HG02798 (cell line): ENCODE measurements around the gene XPNPEP2.

Experiments
- ATAC-seq: cut with Tn5 transposase; IDR thresholded peaks from one replicate; pipeline ENCODE4 v1.9.1; 2021; ENCODE audit warnings: mild to moderate bottlenecking; ENCODE audit not compliant: unreplicated experiment, poor library complexity

The XPNPEP2 gene

DNA sequence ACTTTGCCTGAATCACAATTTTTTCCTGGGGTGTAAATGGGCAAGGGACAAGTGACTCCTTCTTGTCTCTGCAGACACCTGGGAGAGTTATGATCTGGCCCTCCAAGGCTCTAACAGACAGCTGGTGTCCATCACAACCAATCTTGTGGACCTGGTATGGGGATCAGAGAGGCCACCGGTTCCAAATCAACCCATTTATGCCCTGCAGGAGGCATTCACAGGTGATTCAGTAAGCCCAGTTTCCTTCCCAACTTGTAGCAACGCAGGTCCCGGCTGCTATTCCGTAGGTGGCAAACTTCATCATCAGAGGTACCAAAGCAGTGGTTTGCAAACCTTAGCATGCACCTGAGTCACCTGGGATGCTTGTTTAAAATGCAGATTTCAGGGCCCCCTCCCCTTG, 8.8 kb downstream of the XPNPEP2 start:
- no peak for ATAC-seq

DNA sequence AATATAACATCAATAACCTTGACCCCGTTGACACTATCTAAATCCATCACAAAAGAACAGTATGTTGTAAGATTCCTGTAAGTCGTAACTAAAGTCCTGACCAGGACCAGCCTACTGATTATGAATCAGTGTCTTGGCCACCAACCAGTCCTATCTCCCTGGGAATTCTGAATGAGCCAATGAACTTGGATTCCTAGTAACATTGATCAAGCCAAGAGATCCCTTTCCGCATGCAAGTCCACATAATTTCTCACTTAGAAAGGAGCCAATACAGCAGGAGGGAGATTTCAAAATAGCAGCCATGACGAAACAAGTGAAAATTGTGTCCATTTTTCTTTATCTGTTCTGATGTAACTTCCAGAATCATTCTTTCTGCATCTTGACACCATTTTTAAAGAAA, 9.5 kb downstream of the XPNPEP2 start:
- ATAC-seq = no peak

DNA sequence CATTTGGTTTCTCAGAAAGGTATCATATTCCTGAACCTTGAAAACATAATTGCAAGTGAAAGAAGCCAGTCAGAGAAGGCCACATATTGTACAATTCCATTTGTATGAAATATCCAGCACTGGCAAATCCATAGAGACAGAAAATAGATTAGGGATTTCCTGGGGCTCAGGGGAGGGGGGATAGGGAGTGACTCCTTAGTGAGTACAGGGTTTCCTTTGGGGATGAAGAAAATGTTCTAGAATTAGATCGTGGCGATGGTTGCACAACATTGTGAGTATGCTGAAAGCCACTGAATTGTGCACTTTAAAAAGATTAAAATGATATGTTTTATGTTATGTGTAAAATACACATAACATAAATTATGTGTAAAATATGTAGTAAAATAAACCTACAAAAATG, 10.3 kb downstream of the XPNPEP2 start:
- ATAC-seq = no peak

DNA sequence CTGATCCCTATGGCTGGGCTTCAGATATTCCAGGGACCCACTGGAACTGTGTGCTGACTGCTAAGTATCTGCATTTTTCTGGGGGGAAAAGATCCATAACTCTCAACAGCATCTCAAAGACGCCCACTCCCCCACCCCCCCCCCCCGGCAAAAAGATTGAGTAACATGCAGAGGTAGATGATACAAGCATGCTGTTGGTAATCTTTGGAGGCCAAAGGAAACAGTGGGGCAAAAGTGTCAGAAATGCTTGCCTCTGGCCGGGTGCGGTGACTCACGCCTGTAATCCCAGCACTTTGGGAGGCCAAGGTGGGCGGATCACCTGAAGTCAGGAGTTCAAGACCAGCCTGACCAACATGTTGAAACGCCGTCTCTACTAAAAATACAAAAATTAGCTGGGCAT, 12.2 kb downstream of the XPNPEP2 start:
- ATAC-seq = no peak

DNA sequence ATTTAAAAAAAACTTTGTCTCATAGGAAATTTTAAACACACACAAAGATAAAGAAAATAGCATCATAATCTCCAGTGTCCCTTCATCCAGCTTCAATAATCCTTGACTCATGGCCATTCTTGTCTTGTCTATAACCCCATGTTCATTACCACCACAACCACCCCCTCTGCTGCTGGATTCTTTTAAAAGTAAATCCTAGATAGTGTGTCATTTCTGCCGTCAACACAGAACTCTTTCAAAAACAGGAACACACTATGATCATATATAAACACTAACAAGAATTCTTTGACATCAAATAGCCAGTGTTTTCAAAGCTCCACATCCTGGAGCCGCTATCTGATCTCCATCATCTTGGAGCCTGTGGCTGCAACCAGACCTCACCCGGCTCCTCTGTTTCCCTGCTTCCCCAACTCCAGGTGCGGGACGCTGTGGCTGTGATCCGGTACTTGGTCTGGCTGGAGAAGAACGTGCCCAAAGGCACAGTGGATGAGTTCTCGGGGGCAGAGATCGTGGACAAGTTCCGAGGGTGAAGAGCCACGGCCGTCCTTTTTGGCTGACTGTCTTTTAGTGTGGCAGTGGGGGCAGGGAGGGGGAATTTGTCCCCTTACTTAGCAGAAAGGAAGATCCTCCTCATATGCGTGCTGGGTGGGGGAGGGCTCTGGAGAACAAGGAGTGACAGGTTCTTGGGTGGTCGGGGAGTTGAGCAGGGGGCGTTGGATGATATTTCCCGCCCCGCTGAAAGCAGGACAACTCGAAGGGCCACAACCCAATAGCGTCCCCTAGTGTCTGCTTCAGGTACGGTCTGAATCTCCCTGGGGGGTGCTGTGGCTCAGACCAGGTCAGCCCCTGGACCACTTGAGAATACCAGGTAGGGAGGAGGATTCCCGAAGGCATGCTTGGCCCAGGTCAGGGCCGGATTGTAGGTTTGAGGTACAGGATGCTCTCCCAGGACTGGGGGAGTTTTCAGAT, 15.6 kb downstream of the XPNPEP2 start:
- no peak for ATAC-seq

- ATAC-seq = peak; percentile 50
Measured at GRCh38 chrX:129755779-129756650, 17.2 kb downstream of the XPNPEP2 start.

DNA sequence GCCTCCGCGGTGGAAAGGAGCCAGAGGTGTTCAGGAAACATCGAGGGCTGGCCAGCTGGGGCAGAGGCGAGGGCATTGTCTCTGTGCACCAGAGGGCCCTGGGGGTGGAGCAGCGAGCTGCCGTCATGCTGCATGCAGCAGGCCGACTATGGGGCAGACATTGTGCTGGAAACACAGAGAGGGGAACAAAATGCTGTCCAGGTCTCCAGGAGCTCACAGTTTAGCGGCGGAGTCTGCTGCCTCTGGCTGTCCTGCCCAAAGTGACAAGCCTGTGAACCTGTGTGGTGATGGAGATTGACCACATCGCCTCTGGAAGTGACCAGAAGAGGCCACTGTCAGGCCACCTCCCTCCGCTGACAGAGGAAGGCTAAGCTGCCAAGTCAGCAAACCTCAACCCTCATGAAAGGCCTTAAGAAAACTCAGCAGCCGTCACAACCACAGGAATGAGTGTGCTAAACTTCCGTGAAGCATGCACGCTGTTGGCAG, 20.8 kb downstream of the XPNPEP2 start:
- no peak for ATAC-seq

DNA sequence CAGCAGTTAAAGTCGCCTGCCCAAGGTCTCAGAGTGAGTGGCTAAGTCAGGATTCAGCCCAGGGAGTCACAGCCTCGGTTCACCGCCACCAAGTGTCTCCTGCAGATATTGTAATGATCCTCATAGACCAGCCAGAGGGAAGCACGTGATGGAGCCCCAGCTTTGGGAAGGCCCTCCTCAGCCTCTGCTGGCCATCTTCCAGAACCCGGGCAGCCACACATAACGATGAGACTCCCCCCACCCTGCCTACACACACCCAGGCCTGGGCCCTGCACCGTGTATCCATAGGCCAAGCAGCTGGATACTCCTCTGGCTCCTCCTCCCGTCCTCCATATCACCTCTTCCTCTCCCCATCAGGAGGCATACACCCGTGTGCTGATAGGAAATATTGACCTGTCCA, 21.4 kb downstream of the XPNPEP2 start:
- no peak for ATAC-seq

GRCh38 chrX:129760981-129761380, 22.2 kb downstream of the XPNPEP2 start:
- ATAC-seq = no peak

DNA sequence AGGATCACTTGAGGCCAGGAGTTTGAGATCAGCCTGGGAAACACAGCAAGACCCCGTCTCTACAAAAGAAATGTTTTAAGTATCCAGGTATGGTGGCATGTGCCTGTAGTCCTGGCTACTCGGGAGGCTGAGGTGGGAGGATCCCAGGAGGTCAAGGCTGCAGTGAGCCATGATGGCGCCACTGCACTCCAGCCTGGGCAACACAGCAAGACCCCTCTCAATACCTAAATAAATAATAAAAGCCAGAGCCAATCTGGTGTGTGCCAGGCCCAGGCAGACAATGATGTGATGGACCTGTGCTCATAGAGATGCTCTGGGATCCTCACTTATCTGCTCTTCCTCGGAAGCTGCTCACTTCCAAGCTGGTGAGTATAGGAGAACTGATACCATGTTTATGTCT, 22.8 kb downstream of the XPNPEP2 start:
- ATAC-seq = no peak

DNA sequence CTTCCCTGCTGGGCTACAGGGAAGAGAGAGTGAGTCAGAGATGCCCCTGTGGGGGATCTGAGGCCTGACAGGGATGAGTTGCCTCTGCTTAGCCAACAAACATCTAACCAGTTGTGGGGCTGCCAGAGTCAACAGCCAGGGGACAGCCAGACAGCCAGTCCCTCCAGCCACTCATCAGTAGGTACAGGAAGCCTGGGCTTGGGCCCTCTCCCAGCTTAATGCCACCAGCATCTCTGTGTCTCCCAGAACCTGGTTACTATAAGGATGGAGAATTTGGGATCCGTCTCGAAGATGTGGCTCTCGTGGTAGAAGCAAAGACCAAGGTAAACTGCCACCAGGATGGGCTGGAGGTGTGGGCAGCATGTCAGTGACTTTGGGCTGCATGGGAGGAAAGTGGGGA, 23.7 kb downstream of the XPNPEP2 start:
- no peak for ATAC-seq

- no peak for ATAC-seq
Measured at GRCh38 chrX:129763666-129764065, 24.9 kb downstream of the XPNPEP2 start.

GRCh38 chrX:129768186-129768585, 29.4 kb downstream of the XPNPEP2 start:
- no peak for ATAC-seq

GRCh38 chrX:129768586-129769466, 30.0 kb downstream of the XPNPEP2 start:
- no peak for ATAC-seq

DNA sequence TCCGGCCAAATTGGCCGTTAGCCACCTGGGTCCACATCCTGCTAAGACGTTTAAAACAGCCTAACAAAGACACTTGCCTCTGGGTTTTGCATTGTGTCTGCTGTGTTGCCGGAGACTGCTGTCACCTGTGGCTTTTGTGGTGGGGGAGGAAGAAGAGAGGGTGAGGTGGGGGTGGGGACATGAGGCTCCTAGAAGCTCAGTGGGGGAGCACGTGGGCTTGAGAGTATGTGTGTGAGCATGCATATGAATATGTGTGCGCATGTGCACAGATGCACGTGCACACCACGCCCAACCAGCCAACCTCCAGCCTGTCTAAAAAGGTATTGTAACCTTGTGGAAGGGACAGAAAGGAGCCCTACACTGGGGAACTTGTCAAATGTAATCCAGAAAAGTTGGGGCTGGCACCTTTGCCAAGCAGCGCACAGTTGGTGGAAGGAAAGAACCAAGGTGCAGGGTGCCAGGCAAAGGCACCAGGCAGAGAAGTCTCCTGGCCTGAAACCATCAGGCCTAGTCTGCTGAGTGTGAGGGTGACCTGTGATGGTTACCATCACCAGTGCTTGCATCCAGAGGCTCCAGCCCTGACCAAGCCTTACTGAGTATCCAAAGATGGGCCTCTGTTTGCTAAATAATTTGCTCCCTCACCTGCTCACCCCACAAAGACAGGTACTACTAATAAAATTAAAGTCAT, 30.8 kb downstream of the XPNPEP2 start:
- peak; percentile 59 for ATAC-seq

- ATAC-seq = no peak
Measured at GRCh38 chrX:129771266-129771995, 32.7 kb downstream of the XPNPEP2 start.

- peak; percentile 69 for ATAC-seq
Measured at GRCh38 chrX:129772796-129773431, 34.1 kb downstream of the XPNPEP2 start.
